HepG2 (cell line): ENCODE results near the gene LRIF1. TPM values are rescaled to one million over a fixed set of nuclear protein-coding genes. Genes with fewer than 3 reads are reported as not detected.
A peak's percentile ranks its signal among the peaks of the same experiment; 100 is the strongest.

ENCODE experiments used
- ATAC-seq: fragments of 200-7000 bp; cut with Tn5 transposase; 3 replicates; pipeline ENCODE4 v1.9.1; 2020; ENCODE audit warnings: mild to moderate bottlenecking, moderate library complexity
- BruUV-seq: library from RNA; stranded (reverse); fragments of 400-500 nt; replicated peaks from 2 replicates; lab custom pipeline; 2021; lab: Mats Ljungman, UMichigan
- CTCF ChIA-PET: fragments of 300-600 bp; formaldehyde crosslinking; extraction: SDS; loops from one replicate; lab custom pipeline; 2021; ENCODE audit warnings: low total read pairs, inconsistent platforms, low intra/inter-chr PET ratio; lab: Yijun Ruan, JAX
- POLR2A ChIA-PET: fragments of 350-600 bp; sonication (Branson Sonifier 250); formaldehyde crosslinking; loops from one replicate; lab custom pipeline; 2020; ENCODE audit warnings: antibody characterized with exemption, inconsistent platforms; lab: Yijun Ruan, JAX
- DNase-seq: peaks from one replicate; pipeline ENCODE4 v3.0.0-alpha.2; 2015; ENCODE audit warnings: low spot score
- FAIRE-seq: peaks from 3 replicates; lab custom pipeline; 2011; peaks lifted over from hg19 to GRCh38; lab: Jason Lieb, UNC
- H2AFZ ChIP-seq: one replicate; pipeline ENCODE4 v1.6.1; 2011; ENCODE audit warnings: low read length, inconsistent platforms
- H3K27ac ChIP-seq: fragments of 300-600 bp; 3 replicates; pipeline ENCODE4 v1.8.0; 2011; ENCODE audit warnings: mixed run types, mild to moderate bottlenecking, mixed read lengths, low read length, inconsistent platforms; ENCODE audit not compliant: insufficient read depth; ENCODE audit errors: extremely low read length
- H3K27me3 ChIP-seq, 2 experiments: fragments of 200-600 bp in 1 of 2; 2 replicates in 1 of 2; 3 replicates in 1 of 2; pipeline versions ENCODE4 v1.6.0 to v1.8.0; 2011; ENCODE audit warnings: low read length in 2 of 2, mild to moderate bottlenecking in 2 of 2, moderate library complexity in 2 of 2, inconsistent platforms in 1 of 2; ENCODE audit not compliant: insufficient read depth in 2 of 2, control insufficient read depth in 1 of 2
- H3K36me3 ChIP-seq, 2 experiments: fragments of 200-600 bp in 1 of 2; replicated peaks in 1 of 2; 2 replicates in 1 of 2; 3 replicates in 1 of 2; pipeline versions ENCODE4 v1.5.1 to v1.8.0; 2011; ENCODE audit warnings: low read length in 2 of 2, inconsistent platforms in 1 of 2; ENCODE audit not compliant: insufficient read depth in 2 of 2, control insufficient read depth in 1 of 2
- H3K4me1 ChIP-seq: 2 replicates; pipeline ENCODE4 v1.5.1; 2012; ENCODE audit warnings: low read length, inconsistent platforms; ENCODE audit not compliant: insufficient read depth
- H3K4me2 ChIP-seq: 2 replicates; pipeline ENCODE4 v1.6.0; 2011; ENCODE audit warnings: low read depth, low read length, inconsistent platforms
- H3K4me3 ChIP-seq, 3 experiments: fragments of 200-600 bp in 1 of 3; sonication (generic), shearing (Covaris generic) in 1 of 3; replicated peaks in 1 of 3; 2 replicates each; pipeline ENCODE4 v1.5.1; 2011 to 2016; ENCODE audit warnings: low read length in 3 of 3, inconsistent platforms in 2 of 3, low read depth in 2 of 3, mild to moderate bottlenecking in 2 of 3, control low read depth in 1 of 3, mixed read lengths in 1 of 3; ENCODE audit not compliant: insufficient read depth in 1 of 3
- H3K79me2 ChIP-seq: one replicate; pipeline ENCODE4 v1.6.1; 2011; ENCODE audit warnings: low read length, inconsistent platforms; ENCODE audit not compliant: insufficient read depth
- H3K9ac ChIP-seq: 2 replicates; pipeline ENCODE4 v1.6.0; 2011; ENCODE audit warnings: mild to moderate bottlenecking, low read depth, low read length, inconsistent platforms; ENCODE audit not compliant: insufficient read depth
- H3K9me3 ChIP-seq: 2 replicates; pipeline ENCODE4 v1.5.1; 2012; ENCODE audit warnings: mild to moderate bottlenecking, low read length
- H4K20me1 ChIP-seq: 2 replicates; pipeline ENCODE4 v1.6.0; 2011; ENCODE audit warnings: inconsistent platforms, mild to moderate bottlenecking, low read length, moderate library complexity; ENCODE audit not compliant: insufficient read depth
- ADNP ChIP-seq: sonication (generic); formaldehyde crosslinking; IDR thresholded peaks from 2 replicates; pipeline ENCODE4 v1.4.0; 2020; ENCODE audit warnings: missing genetic modification reagents
- CBX5 ChIP-seq: sonication (generic); formaldehyde crosslinking; IDR thresholded peaks from 2 replicates; pipeline ENCODE4 v1.4.0; 2020; ENCODE audit warnings: missing genetic modification reagents, borderline replicate concordance
- GZF1 ChIP-seq: sonication (generic); formaldehyde crosslinking; IDR thresholded peaks from 2 replicates; pipeline ENCODE4 v1.5.1; 2020; ENCODE audit warnings: mild to moderate bottlenecking, missing genetic modification reagents
- MAFK ChIP-seq, 2 experiments: IDR thresholded peaks in 1 of 2; conservative IDR thresholded peaks in 1 of 2; 2 replicates each; pipeline ENCODE4 v1.6.1; 2011; ENCODE audit warnings: improper control_type of control experiment in 2 of 2, low read length in 2 of 2
- SAFB2 ChIP-seq: sonication (generic); formaldehyde crosslinking; IDR thresholded peaks from 2 replicates; pipeline ENCODE4 v1.5.1; 2020; ENCODE audit warnings: missing genetic modification reagents, low read depth, mild to moderate bottlenecking, borderline replicate concordance
- ZNF451 ChIP-seq: sonication (generic); formaldehyde crosslinking; IDR thresholded peaks from 2 replicates; pipeline ENCODE4 v1.5.0; 2020; ENCODE audit warnings: mild to moderate bottlenecking, missing genetic modification reagents
- ZNF530 ChIP-seq: sonication (generic); formaldehyde crosslinking; IDR thresholded peaks from 2 replicates; pipeline ENCODE4 v1.5.0; 2020; ENCODE audit warnings: low read depth, mild to moderate bottlenecking, missing genetic modification reagents
- ZNF629 ChIP-seq: sonication (generic); formaldehyde crosslinking; conservative IDR thresholded peaks from 2 replicates; pipeline ENCODE4 v1.5.0; 2020; ENCODE audit warnings: missing genetic modification reagents
- ZSCAN30 ChIP-seq: sonication (generic); formaldehyde crosslinking; IDR thresholded peaks from 2 replicates; pipeline ENCODE4 v1.5.0; 2020; ENCODE audit warnings: mild to moderate bottlenecking, missing genetic modification reagents
- WGBS: methylation state at CpG from one replicate; pipeline ENCODE4 v1.1.6; 2017; ENCODE audit warnings: low lambda C conversion rate; 5-methylcytosine and 5-hydroxymethylcytosine counted together
- in situ Hi-C: cut with HindIII; loops from 2 replicates; pipeline ENCODE4 v1.10.0; 2017; ENCODE audit warnings: low pct_unique_long_range_greater_than_20kb; ENCODE audit not compliant: extremely low pct_ligation_motif_present
- intact Hi-C: fragments of 100-400 bp; cut with micrococcal nuclease; formaldehyde crosslinking; loops from one replicate; pipeline ENCODE4 v1.10.0; 2022; ENCODE audit not compliant: unreplicated experiment
- polyA plus RNA-seq, 8 experiments: library from polyadenylated mRNA; depleted of rRNA in 3 of 8; stranded (reverse) in 7 of 8; unstranded in 1 of 8; fragments of >200 nt; fragmentation: Illumina TruSeq in 4 of 8; extraction: Trizol in 4 of 8; gene quantifications; 2 replicates each; pipeline versions ENCODE4 v1.2.1 to v1.2.3, GENCODE V29; 2011 to 2016; ENCODE audit warnings: low read depth in 4 of 8, missing spikeins in 1 of 8, mixed read lengths in 1 of 8; ENCODE audit not compliant: insufficient read depth in 1 of 8
- total RNA-seq, 5 experiments: library from RNA; depleted of rRNA; stranded (reverse); fragments of >200 nt; fragmentation: Illumina TruSeq; extraction: Trizol; gene quantifications; 2 replicates each; pipeline ENCODE4 v1.2.3, GENCODE V29; 2016; ENCODE audit warnings: low read depth in 1 of 5

Gene LRIF1
- total and polyA plus RNA-seq, 2 of the 13 experiments (the other 11 are each of a cell fraction or from before 2014, with no cell fraction given): 18.4 to 42.4 TPM

GRCh38 chr1:110961902-110962301 lies 1.8 kb downstream of the LRIF1 start (continued):
- TF ChIP-seq GZF1 (CRISPR knock-in tag): no peak

GRCh38 chr1:110960777-110961420 lies 2.8 kb downstream of the LRIF1 start:
- FAIRE-seq (no peak), DNase-seq (no peak), ATAC-seq (no peak)
- intact Hi-C loops (loop anchor here (5.0 kb wide), 1 partner anchor 71 kb away; no protein-coding TSS in a partner anchor), in situ Hi-C loops (no loop called here)
- Histone ChIP-seq H3K4me3 (peak overlapping the region; percentile 12 to 92 (median 90); a peak in 4 of 6 replicates), H4K20me1 (peaks cover 47% of the 10 kb centered on the region), H3K9me3 (no peaks in the 10 kb centered on the region), H3K4me2 (peak overlapping the region; percentile 88), H3K27ac (no peak overlapping the region), H3K9ac (no peak overlapping the region; the same call in 1 of the 2 replicates), H2AFZ (no peak overlapping the region), H3K79me2 (peaks cover 72% of the 10 kb centered on the region), H3K4me1 (peaks cover 44% of the 10 kb centered on the region), H3K27me3 (no peaks in the 10 kb centered on the region; a peak in 1 of 5 replicates), H3K36me3 (peaks cover 0 to 4% of the 10 kb centered on the region in 2 experiments; a peak in 1 of 5 replicates)
- CTCF ChIA-PET: no interaction called here
- BruUV-seq: no TSS peak
- TF ChIP-seq ZNF629 (CRISPR knock-in tag) (no peak), ADNP (no peak), SAFB2 (no peak), ZNF530 (CRISPR knock-in tag) (no peak)
- POLR2A ChIA-PET: no interaction called here
- WGBS: 77% methylated on average over 2 of the region's 2 CpGs

GRCh38 chr1:110957798-110958197 lies 5.9 kb downstream of the LRIF1 start:
- ChIA-PET CTCF (no interaction called here), POLR2A (no interaction called here)
- H4K20me1 ChIP-seq: peaks cover 70% of the 10 kb centered on the region
- TF ChIP-seq CBX5 (CRISPR knock-in tag): no peak
- TF ChIP-seq MAFK (conservative IDR thresholded peaks at IDR 0.05 in 1 of 2, IDR thresholded peaks at IDR 0.05 in 1 of 2; ENCODE audit: low read length in 2 of 2): peak in 1 of 2 experiments; percentile 50; a peak in 2 of 4 replicates
- TF ChIP-seq ZNF451 (CRISPR knock-in tag): no peak
- TF ChIP-seq ZSCAN30: no peak
- ATAC-seq (no peak), DNase-seq (no peak), FAIRE-seq (no peak)
- no peak overlapping the region; the same call in 1 of the 2 replicates for H3K4me2 ChIP-seq
- peaks cover 1 to 9% of the 10 kb centered on the region in 2 experiments; a peak in 1 of 5 replicates for H3K36me3 ChIP-seq
- in situ Hi-C loops: no loop called here
- H3K79me2 ChIP-seq: peaks cover 87% of the 10 kb centered on the region
- no TSS peak for BruUV-seq
- peaks cover 41% of the 10 kb centered on the region for H3K4me1 ChIP-seq
- no peak overlapping the region for H2AFZ ChIP-seq
- intact Hi-C loops: no loop called here
- no peak overlapping the region for H3K27ac ChIP-seq
- no peaks in the 10 kb centered on the region for H3K27me3 ChIP-seq
- no peaks in the 10 kb centered on the region for H3K9me3 ChIP-seq
- H3K9ac ChIP-seq: no peak overlapping the region
- H3K4me3 ChIP-seq: no peak overlapping the region
- 96% methylated on average over 3 of the region's 3 CpGs for WGBS
